K562 (cell line): Measurements from ENCODE around the gene TMEM247. TPM values are rescaled to one million over a fixed set of nuclear protein-coding genes. Genes with fewer than 3 reads are reported as not detected.

ENCODE experiments used
- ATAC-seq: fragments of 200-7000 bp; cut with Tn5 transposase; 3 replicates; pipeline ENCODE4 v1.9.1; 2020; ENCODE audit warnings: moderate library complexity
- BruUV-seq: library from RNA; stranded (reverse); fragments of 400-500 nt; replicated peaks from 2 replicates; lab custom pipeline; 2021; lab: Mats Ljungman, UMichigan
- CTCF ChIA-PET: fragments of 300-600 bp; formaldehyde crosslinking; extraction: SDS; loops from one replicate; lab custom pipeline; 2021; ENCODE audit warnings: low intra/inter-chr PET ratio; lab: Yijun Ruan, JAX
- POLR2A ChIA-PET: fragments of 300-600, 350-650 bp; sonication (Branson Sonifier 250); formaldehyde crosslinking; extraction: SDS; loops from one replicate; lab custom pipeline; 2021; ENCODE audit warnings: antibody characterized with exemption, inconsistent platforms; lab: Yijun Ruan, JAX
- DNase-seq, 4 experiments: peaks; one replicate each; pipeline versions ENCODE4 v3.0.0 to v3.0.0-alpha.2; 2011 to 2018; ENCODE audit warnings: low spot score in 3 of 4, mixed read lengths in 3 of 4; ENCODE audit errors: extremely low read depth in 1 of 4
- FAIRE-seq: peaks from 2 replicates; lab custom pipeline; 2011; peaks lifted over from hg19 to GRCh38; lab: Jason Lieb, UNC
- H2AFZ ChIP-seq: 2 replicates; pipeline ENCODE4 v1.6.0; 2011; ENCODE audit warnings: low read depth, low read length, control low read depth, inconsistent platforms
- H3K27ac ChIP-seq: fragments of 200-600 bp; 3 replicates; pipeline ENCODE4 v1.8.0; 2011; ENCODE audit warnings: low read depth, mild to moderate bottlenecking, control low read depth, inconsistent platforms, low read length, moderate library complexity, mixed read lengths; ENCODE audit errors: extremely low read depth
- H3K27me3 ChIP-seq, 2 experiments: fragments of 300-600 bp in 1 of 2; 2 replicates in 1 of 2; 3 replicates in 1 of 2; pipeline versions ENCODE4 v1.6.0 to v1.8.0; 2011; ENCODE audit warnings: inconsistent platforms in 2 of 2, low read length in 2 of 2, mild to moderate bottlenecking in 1 of 2, mixed read lengths in 1 of 2, moderate library complexity in 1 of 2; ENCODE audit not compliant: control insufficient read depth in 2 of 2, insufficient read depth in 2 of 2
- H3K36me3 ChIP-seq: fragments of 300-600 bp; 3 replicates; pipeline ENCODE4 v1.8.0; 2011; ENCODE audit warnings: mild to moderate bottlenecking, low read length, inconsistent platforms; ENCODE audit not compliant: control insufficient read depth, insufficient read depth
- H3K4me1 ChIP-seq, 2 experiments: fragments of 200-600 bp in 1 of 2; replicated peaks in 1 of 2; 2 replicates in 1 of 2; 3 replicates in 1 of 2; pipeline versions ENCODE4 v1.5.1 to v1.8.0; 2011; ENCODE audit warnings: inconsistent platforms in 2 of 2, low read length in 2 of 2, mild to moderate bottlenecking in 1 of 2, mixed read lengths in 1 of 2, moderate library complexity in 1 of 2; ENCODE audit not compliant: control insufficient read depth in 2 of 2, insufficient read depth in 2 of 2
- H3K4me2 ChIP-seq: 2 replicates; pipeline ENCODE4 v1.6.1; 2011; ENCODE audit warnings: low read length, control low read depth, inconsistent platforms, mixed read lengths; ENCODE audit not compliant: insufficient read depth
- H3K4me3 ChIP-seq: fragments of 200-600 bp; sonication (generic), shearing (Covaris generic); 2 replicates; pipeline ENCODE4 v1.5.1; 2016; ENCODE audit warnings: control low read depth, inconsistent platforms
- H3K79me2 ChIP-seq: fragments of 200-600 bp; 3 replicates; pipeline ENCODE4 v1.8.0; 2011; ENCODE audit warnings: low read length, inconsistent platforms; ENCODE audit not compliant: control insufficient read depth, insufficient read depth
- H3K9ac ChIP-seq, 2 experiments: 2 replicates each; pipeline versions ENCODE4 v1.6.0 to v1.6.1; 2011; ENCODE audit warnings: low read depth in 2 of 2, low read length in 2 of 2, control low read depth in 1 of 2, inconsistent platforms in 1 of 2, mild to moderate bottlenecking in 1 of 2, mixed read lengths in 1 of 2; ENCODE audit not compliant: insufficient read depth in 1 of 2
- H3K9me1 ChIP-seq: one replicate; pipeline ENCODE4 v1.6.0; 2011; ENCODE audit warnings: inconsistent platforms, mild to moderate bottlenecking, low read length, moderate library complexity; ENCODE audit not compliant: control insufficient read depth, insufficient read depth
- H3K9me3 ChIP-seq: replicated peaks from 2 replicates; pipeline ENCODE4 v1.5.1; 2011; ENCODE audit warnings: low read depth, low read length, inconsistent platforms; ENCODE audit not compliant: control insufficient read depth, insufficient read depth
- H4K20me1 ChIP-seq: replicated peaks from 2 replicates; pipeline ENCODE4 v1.6.1; 2011; ENCODE audit warnings: low read length, inconsistent platforms, mixed read lengths; ENCODE audit not compliant: control insufficient read depth, insufficient read depth
- CBFA2T2 ChIP-seq: fragments of 450-650 bp; conservative IDR thresholded peaks from 2 replicates; pipeline ENCODE4 v1.6.1; 2017; ENCODE audit warnings: mild to moderate bottlenecking
- CBX1 ChIP-seq: sonication (generic); IDR thresholded peaks from 2 replicates; pipeline ENCODE4 v1.6.1; 2016; ENCODE audit warnings: antibody characterized with exemption, low read depth, mild to moderate bottlenecking
- DDX20 ChIP-seq: fragments of 450-650 bp; IDR thresholded peaks from 2 replicates; pipeline ENCODE4 v1.6.1; 2016; ENCODE audit warnings: missing genetic modification characterization, low read depth, mild to moderate bottlenecking, missing compliant biosample characterization, moderate library complexity
- DEAF1 ChIP-seq: fragments of 450-650 bp; formaldehyde crosslinking; IDR thresholded peaks from 2 replicates; pipeline ENCODE4 v1.4.0; 2020; ENCODE audit warnings: mild to moderate bottlenecking, moderate library complexity
- DNMT1 ChIP-seq: fragments of 450-650 bp; IDR thresholded peaks from 2 replicates; pipeline ENCODE4 v1.6.1; 2016; ENCODE audit warnings: antibody characterized with exemption, mild to moderate bottlenecking
- HDAC3 ChIP-seq: fragments of 450-650 bp; IDR thresholded peaks from 2 replicates; pipeline ENCODE4 v1.6.1; 2018; ENCODE audit warnings: borderline replicate concordance, mild to moderate bottlenecking, moderate library complexity; ENCODE audit not compliant: partially characterized antibody
- HINFP ChIP-seq: fragments of 450-650 bp; conservative IDR thresholded peaks from 2 replicates; pipeline ENCODE4 v1.6.1; 2016; ENCODE audit warnings: missing genetic modification characterization, low read depth, mild to moderate bottlenecking, control low read depth, missing compliant biosample characterization
- HOXB6 ChIP-seq: fragments of 250-450 bp; sonication (Bioruptor Pico); IDR thresholded peaks from 2 replicates; pipeline ENCODE4 v1.5.1; 2022; ENCODE audit warnings: mild to moderate bottlenecking, borderline replicate concordance
- KLF10 ChIP-seq: fragments of 250-450 bp; sonication (Bioruptor Pico); IDR thresholded peaks from 2 replicates; pipeline ENCODE4 v1.6.1; 2021; ENCODE audit warnings: matching md5 sums
- MTF1 ChIP-seq: fragments of 250-450 bp; sonication (Bioruptor Pico); IDR thresholded peaks from 2 replicates; pipeline ENCODE4 v1.9.0; 2021; ENCODE audit warnings: moderate library complexity, mild to moderate bottlenecking, inconsistent platforms, borderline replicate concordance
- MYNN ChIP-seq, 2 experiments: sonication (generic); formaldehyde crosslinking in 1 of 2; IDR thresholded peaks; 2 replicates each; pipeline versions ENCODE4 v1.5.0 to v1.6.1; 2016 to 2020; ENCODE audit warnings: antibody characterized with exemption in 1 of 2, missing genetic modification reagents in 1 of 2
- NFRKB ChIP-seq: fragments of 450-650 bp; IDR thresholded peaks from 2 replicates; pipeline ENCODE4 v1.6.1; 2016; ENCODE audit warnings: low read depth
- SIN3B ChIP-seq: fragments of 450-650 bp; IDR thresholded peaks from 2 replicates; pipeline ENCODE4 v1.6.1; 2017; ENCODE audit warnings: low read depth, mild to moderate bottlenecking, moderate library complexity
- SMAD4 ChIP-seq: fragments of 250-450 bp; sonication (Bioruptor Pico); conservative IDR thresholded peaks from 2 replicates; pipeline ENCODE4 v1.8.0; 2021; ENCODE audit warnings: inconsistent platforms, mild to moderate bottlenecking, moderate library complexity
- SP1 ChIP-seq: sonication (generic); formaldehyde crosslinking; IDR thresholded peaks from 2 replicates; pipeline ENCODE4 v1.8.1; 2022; ENCODE audit warnings: mild to moderate bottlenecking, missing genetic modification reagents
- SREBF2 ChIP-seq: sonication (generic); formaldehyde crosslinking; IDR thresholded peaks from 2 replicates; pipeline ENCODE4 v1.4.0; 2020; ENCODE audit warnings: mild to moderate bottlenecking, missing genetic modification reagents
- YY1 ChIP-seq, 3 experiments: IDR thresholded peaks; 2 replicates each; pipeline ENCODE4 v1.6.1; 2011; ENCODE audit warnings: low read length in 2 of 3, mild to moderate bottlenecking in 2 of 3, moderate library complexity in 2 of 3, borderline replicate concordance in 1 of 3, control low read depth in 1 of 3, low read depth in 1 of 3; ENCODE audit not compliant: insufficient read depth in 3 of 3, insufficient replicate concordance in 2 of 3, control insufficient read depth in 1 of 3, insufficient read length in 1 of 3; ENCODE audit errors: extremely low read depth in 1 of 3
- ZNF121 ChIP-seq: sonication (generic); formaldehyde crosslinking; conservative IDR thresholded peaks from 2 replicates; pipeline ENCODE4 v1.8.0; 2022; ENCODE audit warnings: missing genetic modification reagents
- WGBS: fragments of 100-300 bp; shearing (Covaris generic); methylation state at CpG from one replicate; pipeline ENCODE4 v1.1.6; 2016; ENCODE audit warnings: low coverage, mixed read lengths; ENCODE audit not compliant: insufficient coverage; ENCODE audit errors: missing lambda C conversion rate; 5-methylcytosine and 5-hydroxymethylcytosine counted together
- in situ Hi-C: fragments of 300-500 bp; cut with MboI; formaldehyde crosslinking; loops from 4 replicates; pipeline ENCODE4 v1.15.0; 2018; ENCODE audit warnings: inconsistent platforms, mixed read lengths
- intact Hi-C: fragments of 100-400 bp; cut with micrococcal nuclease; formaldehyde crosslinking; loops from 2 replicates; pipeline ENCODE4 v1.14.2; 2022
- polyA plus RNA-seq, 8 experiments: library from polyadenylated mRNA; depleted of rRNA in 4 of 8; stranded (reverse) in 5 of 8; unstranded in 3 of 8; fragments of >200 nt; fragmentation: Nextera tagmentation in 2 of 8; fragmentation: Illumina TruSeq in 1 of 8; extraction: Ambion mirVana in 2 of 8; extraction: Trizol in 1 of 8; gene quantifications; 2 replicates each; pipeline versions ENCODE4 v1.2.1 to v1.2.3, GENCODE V29; 2011 to 2014; ENCODE audit warnings: inconsistent platforms in 1 of 8, missing spikeins in 1 of 8
- total RNA-seq, 7 experiments: library from RNA; depleted of rRNA in 6 of 7; stranded (reverse); fragments of >200 nt in 6 of 7; fragmentation: Illumina TruSeq in 2 of 7; extraction: Trizol in 2 of 7; gene quantifications; 2 replicates each; pipeline versions ENCODE4 v1.2.1 to v1.2.3, GENCODE V29; 2011 to 2021; ENCODE audit warnings: low replicate concordance in 1 of 7

Gene TMEM247
- total and polyA plus RNA-seq, 9 of the 15 experiments (the other 6 are each of a cell fraction or from before 2014, with no cell fraction given), result 0.24 to 4.7 (median 3.1) TPM

GRCh38 chr2:46448111-46448510 lies 31.3 kb upstream of the TMEM247 start:
- Histone ChIP-seq H3K9me1 (no peaks in the 10 kb centered on the region), H3K4me1 (no peaks in the 10 kb centered on the region), H3K4me3 (no peak overlapping the region), H3K9me3 (no peaks in the 10 kb centered on the region), H3K27me3 (no peaks in the 10 kb centered on the region), H3K4me2 (no peak overlapping the region)
- intact Hi-C loops, result no loop called here
- 47% methylated on average over 6 of the region's 6 CpGs for WGBS
- TF ChIP-seq MYNN (IDR thresholded peaks at IDR 0.05), result no peak
- no peak for TF ChIP-seq MYNN (CRISPR knock-in tag; IDR thresholded peaks at IDR 0.05)
- no peak for TF ChIP-seq DNMT1
- no peak for TF ChIP-seq NFRKB
- no peak for TF ChIP-seq MTF1 (CRISPR knock-in tag)
- TF ChIP-seq KLF10, result no peak
- no peak for TF ChIP-seq HOXB6 (CRISPR knock-in tag)
- TF ChIP-seq CBX1, result no peak
- no peak for TF ChIP-seq DEAF1 (CRISPR knock-in tag)
- TF ChIP-seq DDX20 (tag), result no peak
- TF ChIP-seq HDAC3, result no peak
- TF ChIP-seq SMAD4 (CRISPR knock-in tag), result no peak
- TF ChIP-seq SREBF2 (CRISPR knock-in tag), result no peak
- TF ChIP-seq SP1 (CRISPR knock-in tag), result no peak
- TF ChIP-seq SIN3B, result no peak
- no peak for TF ChIP-seq ZNF121
- TF ChIP-seq CBFA2T2, result no peak
- TF ChIP-seq YY1 (IDR thresholded peaks at IDR 0.05; ENCODE audit: borderline replicate concordance in 1 of 3, control insufficient read depth in 1 of 3, extremely low read depth in 1 of 3, insufficient read depth in 3 of 3, insufficient read length in 1 of 3, insufficient replicate concordance in 2 of 3, low read depth in 1 of 3, low read length in 2 of 3), result no peak
- TF ChIP-seq HINFP, result no peak
- TF ChIP-seq, all 486 proteins: peak for 0
- Histone ChIP-seq H3K79me2 (peaks cover 10% of the 10 kb centered on the region; the same call in 1 of the 3 replicates), H2AFZ (no peak overlapping the region), H3K27ac (no peak overlapping the region), H3K36me3 (peaks cover 5% of the 10 kb centered on the region; the same call in 2 of the 3 replicates), H3K9ac (no peak overlapping the region), H4K20me1 (no peaks in the 10 kb centered on the region; the same call in 1 of the 2 replicates)
- DNase-seq, result no peak
- ChIA-PET POLR2A (no interaction called here), CTCF (no interaction called here)
- BruUV-seq, result no TSS peak
- no peak for ATAC-seq
- no peak for FAIRE-seq
- in situ Hi-C loops, result no loop called here
